Activated CD8-positive, alpha-beta memory T cell treated with anti-CD3 and anti-CD28 coated beads, Interleukin-2, amount 50 U/mL, for 24 hours (primary cell): ENCODE measurements around the gene ST6GAL1.

Source experiments
- DNase-seq: peaks from one replicate; pipeline ENCODE4 v3.0.0-alpha.2; 2020; ENCODE audit errors: extremely low read depth

Gene ST6GAL1

DNA sequence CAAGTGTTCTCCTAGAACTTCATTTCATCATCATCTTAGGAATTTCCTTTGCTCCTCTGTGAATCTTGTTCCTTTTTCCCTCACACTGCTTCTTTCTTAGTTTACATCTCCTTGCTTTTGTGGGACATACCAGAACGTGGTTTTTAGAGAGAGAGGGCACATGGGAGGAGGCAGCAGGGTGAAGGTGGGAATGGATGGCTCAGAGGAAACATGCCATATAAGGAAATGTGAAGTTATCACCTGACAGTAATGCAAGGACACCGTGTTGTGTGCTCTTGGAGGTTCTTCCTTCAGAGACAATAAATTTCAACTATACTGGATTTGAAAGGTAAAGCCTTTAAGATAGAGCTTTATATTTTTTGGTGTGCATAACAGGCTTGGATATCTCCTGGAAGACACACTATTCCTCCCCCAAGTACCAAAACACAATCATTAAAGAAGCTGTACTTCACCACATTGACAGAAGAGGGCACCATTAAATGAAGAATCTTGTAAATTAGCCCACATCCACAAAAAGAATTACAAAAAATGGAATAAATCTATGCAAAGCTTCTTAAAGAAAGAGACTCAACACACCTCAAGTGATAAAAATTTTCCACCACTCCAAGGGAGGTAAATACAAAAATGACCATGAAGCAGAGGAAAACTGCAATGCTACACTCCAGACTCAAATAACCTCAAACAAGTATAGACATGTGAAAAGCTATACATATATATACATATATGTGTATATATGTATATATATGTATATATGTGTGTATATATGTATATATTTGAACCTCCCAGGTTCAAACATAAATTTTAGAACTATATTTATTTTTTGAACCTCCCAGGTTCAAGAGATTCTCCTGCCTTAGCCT, 182.8 kb downstream of the ST6GAL1 start:
- no peak for DNase-seq

DNA sequence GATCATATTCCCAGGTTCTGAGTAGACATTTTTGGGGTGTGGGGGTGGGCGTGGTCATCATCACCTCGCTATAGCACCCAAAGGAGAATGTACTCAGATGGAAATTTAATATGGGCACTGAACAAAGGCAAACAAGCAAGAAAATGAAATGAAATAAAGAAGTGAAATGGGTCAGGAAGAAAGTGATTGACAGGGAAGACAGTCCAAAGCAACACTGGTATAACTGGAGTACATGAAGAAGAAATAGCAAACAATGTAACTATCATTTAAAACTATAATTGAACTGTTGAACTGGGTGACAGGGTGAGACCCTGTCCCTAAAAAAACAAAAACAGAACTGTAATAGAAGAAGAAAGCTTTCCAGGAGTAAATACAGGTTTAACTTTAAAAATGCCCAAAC, 184.2 kb downstream of the ST6GAL1 start:
- no peak for DNase-seq

DNA sequence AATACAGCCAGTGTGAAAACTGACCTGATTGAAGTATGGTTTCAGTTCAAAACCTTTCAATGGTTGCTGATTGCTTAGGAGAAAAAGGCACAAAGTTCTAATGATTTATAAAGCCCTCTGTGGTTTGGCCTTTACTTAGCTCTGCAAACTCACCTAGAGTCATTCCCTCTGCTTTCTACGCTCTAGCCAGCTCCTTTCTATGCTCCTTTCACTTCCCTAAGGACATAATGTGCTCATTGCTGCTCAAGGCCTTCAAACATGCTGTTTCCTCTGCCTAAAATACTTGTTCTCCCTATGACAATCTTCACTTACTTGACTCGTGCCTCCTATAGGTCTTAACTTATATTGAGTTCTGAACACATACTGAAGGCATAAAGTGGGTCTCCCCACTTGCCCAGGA, 190.0 kb downstream of the ST6GAL1 start:
- no peak for DNase-seq

DNA sequence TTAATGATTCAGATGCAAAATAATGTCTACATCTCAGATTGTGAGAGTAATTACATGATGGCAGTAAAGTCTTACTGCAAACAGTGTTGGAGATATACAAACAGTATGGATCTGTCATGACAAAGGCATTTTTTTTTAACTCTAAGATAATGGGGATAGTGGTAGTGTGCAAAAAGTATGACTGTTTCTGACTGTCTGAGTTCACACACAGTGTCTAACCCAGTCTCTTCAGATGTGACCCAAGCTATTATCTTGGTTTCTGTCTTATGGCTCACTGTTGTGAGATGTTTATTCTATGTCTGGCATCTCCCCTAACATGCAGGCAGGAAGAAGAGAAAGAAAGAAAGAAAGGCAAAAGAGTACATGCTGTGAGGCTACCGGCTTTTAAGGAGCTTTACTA, 191.9 kb downstream of the ST6GAL1 start:
- DNase-seq = no peak

DNA sequence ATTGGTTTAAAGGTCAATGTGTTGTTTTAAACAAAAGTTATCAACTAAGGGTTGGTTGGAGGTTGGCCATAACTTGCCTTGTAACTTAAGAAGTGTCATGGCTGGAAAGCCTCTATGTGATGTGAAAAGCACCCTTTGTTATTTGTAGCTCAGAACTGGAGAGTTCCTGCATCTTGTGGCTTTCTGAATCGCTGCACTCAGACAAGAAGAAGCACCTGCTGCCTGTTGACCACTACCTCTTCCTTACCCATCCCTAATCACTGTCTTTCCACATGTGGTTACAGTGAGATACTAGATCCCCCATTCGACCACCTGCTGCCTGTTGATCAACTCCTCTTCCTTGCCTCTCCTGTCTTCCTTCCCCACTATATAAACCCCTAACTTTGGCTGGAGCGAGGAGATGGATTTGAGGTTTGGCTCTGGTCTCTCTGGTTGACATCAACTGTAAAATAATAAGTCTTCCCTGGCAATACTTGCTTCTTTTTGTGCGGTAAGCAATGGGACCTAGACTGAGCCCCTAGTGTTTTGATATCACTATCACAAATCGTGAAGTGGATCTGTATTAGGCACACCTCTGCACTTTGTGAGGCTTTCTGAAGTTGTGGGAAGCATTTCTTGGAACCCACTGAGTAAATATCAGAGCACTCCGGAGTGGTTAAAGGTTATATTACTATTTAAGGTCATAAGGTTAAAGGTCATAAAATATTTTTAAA, 195.1 kb downstream of the ST6GAL1 start:
- no peak for DNase-seq
